ENCODE measurements around the gene PSMD8. TPM values are rescaled to one million over a fixed set of nuclear protein-coding genes. Genes with fewer than 3 reads are reported as not detected.
"Not testable (repeated sequence)": the region's sequence is repeated elsewhere in the genome, so short reads cannot be mapped to it uniquely, and the experiment has no call there.

The PSMD8 gene
- total and polyA plus RNA-seq, 11 donors = 186 to 690 (median 325) TPM

DNA sequence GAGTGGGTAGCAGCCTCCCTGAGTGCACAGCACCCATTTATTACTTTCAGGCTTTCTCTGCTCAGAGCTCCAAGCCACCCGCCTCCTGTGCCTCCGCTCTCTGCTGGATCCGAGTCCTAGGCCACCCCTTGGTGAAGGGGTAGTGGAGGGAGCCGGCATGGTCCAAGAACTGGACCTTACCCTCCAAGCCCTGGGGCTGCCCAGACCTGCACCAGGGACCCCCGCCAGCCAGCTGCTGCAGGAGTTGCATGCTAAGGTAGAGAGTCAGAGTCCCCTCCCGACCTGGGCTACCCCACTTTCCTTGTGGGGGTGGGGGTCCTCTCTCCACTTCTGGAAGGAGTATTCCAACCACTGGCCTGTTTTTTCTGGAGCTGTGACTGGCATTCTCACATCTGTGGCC is 30.5 kb downstream of the PSMD8 start:
- peaks cover 0 to 12% (median 7%) of the 10 kb centered on the region in 12 donors for H3K4me1 ChIP-seq

DNA sequence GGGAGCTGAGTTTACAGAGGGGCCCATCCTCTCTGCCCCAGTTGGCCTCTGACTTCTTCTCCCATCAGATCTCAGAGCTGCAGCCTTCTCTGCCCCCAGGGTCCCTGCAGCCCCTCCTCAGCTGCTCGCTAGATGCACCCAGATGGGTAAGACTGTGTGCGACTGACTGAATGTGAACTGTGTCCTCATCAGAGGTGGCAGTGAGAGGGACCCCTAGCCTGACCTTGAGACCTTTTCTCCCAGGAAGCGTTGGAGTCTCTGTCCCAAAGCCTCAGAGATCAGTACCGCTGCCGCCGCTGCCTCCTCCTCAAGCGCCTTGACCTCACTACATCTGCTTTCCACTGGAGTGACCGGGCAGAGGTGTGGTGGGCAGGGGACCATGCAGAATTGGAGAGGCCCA is 30.9 kb downstream of the PSMD8 start:
- intact Hi-C loops (cut with DNase I) = loop anchor here in 7 of 10 donors (5.0 to 10.0 kb wide), 5 partner anchors 110 to 530 kb away; partner anchors contain the start of genes MRPS12 (in 3 of the 7) and SARS2 (in 3 of the 7)

More for the DNA sequence above, 30.5 kb downstream of the PSMD8 start:
- intact Hi-C loops (cut with DNase I) = loop anchor here (5.0 to 10.0 kb wide), 7 partner anchors 110 to 530 kb away; partner anchors contain the start of genes EIF3K (in 3 of the 10), MAP4K1 (in 3 of the 10), MRPS12 (in 3 of the 10) and SARS2 (in 3 of the 10)
- H3K9me3 ChIP-seq = no peaks in the 10 kb centered on the region
- peaks cover 0 to 21% (median 5%) of the 10 kb centered on the region in 9 donors for H3K27me3 ChIP-seq
- H3K27ac ChIP-seq = no peak overlapping the region
- no peak for DNase-seq
- no peak for ATAC-seq
- no peak overlapping the region for H3K4me3 ChIP-seq
- 92 to 96% (median 95%) methylated on average over 6 of the region's 6 CpGs for WGBS, 4 donors
- peaks cover 0 to 37% (median 22%) of the 10 kb centered on the region in 9 donors for H3K36me3 ChIP-seq
- TF ChIP-seq, protein P1, sequence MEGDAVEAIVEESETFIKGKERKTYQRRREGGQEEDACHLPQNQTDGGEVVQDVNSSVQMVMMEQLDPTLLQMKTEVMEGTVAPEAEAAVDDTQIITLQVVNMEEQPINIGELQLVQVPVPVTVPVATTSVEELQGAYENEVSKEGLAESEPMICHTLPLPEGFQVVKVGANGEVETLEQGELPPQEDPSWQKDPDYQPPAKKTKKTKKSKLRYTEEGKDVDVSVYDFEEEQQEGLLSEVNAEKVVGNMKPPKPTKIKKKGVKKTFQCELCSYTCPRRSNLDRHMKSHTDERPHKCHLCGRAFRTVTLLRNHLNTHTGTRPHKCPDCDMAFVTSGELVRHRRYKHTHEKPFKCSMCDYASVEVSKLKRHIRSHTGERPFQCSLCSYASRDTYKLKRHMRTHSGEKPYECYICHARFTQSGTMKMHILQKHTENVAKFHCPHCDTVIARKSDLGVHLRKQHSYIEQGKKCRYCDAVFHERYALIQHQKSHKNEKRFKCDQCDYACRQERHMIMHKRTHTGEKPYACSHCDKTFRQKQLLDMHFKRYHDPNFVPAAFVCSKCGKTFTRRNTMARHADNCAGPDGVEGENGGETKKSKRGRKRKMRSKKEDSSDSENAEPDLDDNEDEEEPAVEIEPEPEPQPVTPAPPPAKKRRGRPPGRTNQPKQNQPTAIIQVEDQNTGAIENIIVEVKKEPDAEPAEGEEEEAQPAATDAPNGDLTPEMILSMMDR (IDR thresholded peaks at IDR 0.05) = no peak
- no peak for TF ChIP-seq POLR2A (IDR thresholded peaks at IDR 0.05)

DNA sequence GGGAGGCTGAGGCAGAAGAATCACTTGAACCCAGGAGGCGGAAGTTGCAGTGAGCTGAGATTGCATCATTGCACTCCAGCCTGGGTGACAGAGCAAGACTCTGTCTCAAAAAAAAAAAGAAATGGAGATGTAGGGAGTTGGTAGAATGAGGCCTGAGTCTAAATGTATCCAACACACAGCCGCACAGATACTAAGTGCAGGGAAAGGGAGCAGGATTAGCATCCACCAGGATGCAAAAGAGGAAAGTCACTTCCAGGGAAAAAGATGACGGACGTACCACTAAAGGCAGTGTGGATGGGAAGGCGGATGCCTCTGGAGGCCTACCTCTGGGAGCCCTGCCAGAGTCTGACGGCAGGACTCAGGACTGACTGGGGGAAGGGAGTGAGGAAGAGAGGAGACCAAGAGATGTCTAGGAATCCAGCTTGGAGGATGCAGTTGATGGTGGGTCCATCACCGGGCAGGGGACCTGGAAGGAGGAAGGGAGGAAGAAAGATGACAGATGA is 35.3 kb downstream of the PSMD8 start:
- 31 to 37% (median 32%) methylated on average over 7 of the region's 7 CpGs for WGBS, 4 donors

More for the DNA sequence above, 30.9 kb downstream of the PSMD8 start:
- Histone ChIP-seq H3K27ac (no peak overlapping the region), H3K9me3 (no peaks in the 10 kb centered on the region), H3K27me3 (peaks cover 0 to 17% (median 1%) of the 10 kb centered on the region in 9 donors), H3K4me3 (no peak overlapping the region), H3K4me1 (peaks cover 0 to 13% (median 7%) of the 10 kb centered on the region in 12 donors), H3K36me3 (peaks cover 0 to 37% (median 22%) of the 10 kb centered on the region in 9 donors)
- DNase-seq (no peak), ATAC-seq (no peak)
- no peak for TF ChIP-seq POLR2A (IDR thresholded peaks at IDR 0.05)
- TF ChIP-seq, protein P1 (IDR thresholded peaks at IDR 0.05) = no peak
- 94 to 97% (median 95%) methylated on average over 8 of the region's 8 CpGs for WGBS, 4 donors

DNA sequence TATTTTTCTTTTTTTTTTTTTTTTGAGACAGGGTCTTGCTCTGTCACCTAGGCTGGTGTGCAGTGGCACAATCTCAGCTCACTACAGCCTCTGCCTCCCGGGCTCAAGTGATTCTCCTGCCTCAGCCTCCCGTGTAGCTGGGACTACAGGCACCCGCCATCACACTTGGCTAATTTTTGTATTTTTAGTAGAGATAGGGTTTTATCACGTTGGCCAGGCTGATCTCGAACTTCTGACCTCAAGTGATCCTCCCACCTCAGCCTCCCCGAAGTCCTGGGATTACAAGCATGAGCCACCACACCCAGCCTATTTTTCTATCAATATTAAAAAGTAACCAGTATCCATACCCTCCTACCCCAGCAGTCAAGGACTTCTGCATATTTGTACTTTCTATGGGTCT is 36.0 kb downstream of the PSMD8 start:
- WGBS, 4 donors = 59 to 72% (median 69%) methylated on average over 6 of the region's 6 CpGs
- ATAC-seq, H3K4me1 ChIP-seq, H3K9me3 ChIP-seq, DNase-seq, H3K4me3 ChIP-seq, H3K27me3 ChIP-seq, H3K27ac ChIP-seq: not testable (repeated sequence)
- peaks cover 0 to 29% (median 17%) of the 10 kb centered on the region in 9 donors for H3K36me3 ChIP-seq
- intact Hi-C loops (cut with DNase I) = loop anchor here in 1 of 10 donors (10.0 kb wide), 1 partner anchor 544 kb away; no protein-coding TSS in a partner anchor

More for the DNA sequence above, 35.3 kb downstream of the PSMD8 start:
- Histone ChIP-seq H3K36me3 (peaks cover 0 to 36% (median 22%) of the 10 kb centered on the region in 9 donors), H3K27ac (no peak overlapping the region), H3K27me3 (no peaks in the 10 kb centered on the region), H3K4me3 (no peak overlapping the region), H3K4me1 (peaks cover 0 to 4% (median 0%) of the 10 kb centered on the region in 12 donors), H3K9me3 (no peaks in the 10 kb centered on the region)
- intact Hi-C loops (cut with DNase I) = loop anchor here in 7 of 10 donors (5.0 to 10.0 kb wide), 6 partner anchors 105 to 545 kb away; partner anchors contain the start of genes MRPS12 (in 3 of the 7) and SARS2 (in 3 of the 7)
- peak in 2 of 5 donors; percentile 58 to 60 for DNase-seq
- ATAC-seq = peak; percentile 50 to 84 (median 76)
- TF ChIP-seq, protein P1 (IDR thresholded peaks at IDR 0.05) = no peak
- TF ChIP-seq POLR2A (IDR thresholded peaks at IDR 0.05) = no peak

All from heart left ventricle (tissue), 16 donors.